Measurements from ENCODE around the gene ABAT.

ABAT gene

GRCh38 chr16:8674413-8675022, at the start of gene ABAT:
TSS of gene ABAT (plus strand) at chr16:8674617. CDS start at chr16:8735740, 61,123 bp downstream.
- DNase-seq (ENCODE audit: low read depth), result peak; percentile 84

- DNase-seq (ENCODE audit: low read depth), result no peak
Measured at GRCh38 chr16:8625491-8626087, 48.8 kb upstream of the ABAT start.

GRCh38 chr16:8626946-8627345, 47.5 kb upstream of the ABAT start:
- DNase-seq (ENCODE audit: low read depth), result no peak

- no peak for DNase-seq (ENCODE audit: low read depth)
Measured at GRCh38 chr16:8627456-8627855, 47.0 kb upstream of the ABAT start.

GRCh38 chr16:8628981-8629725, 45.3 kb upstream of the ABAT start:
- DNase-seq (ENCODE audit: low read depth), result no peak

- no peak for DNase-seq (ENCODE audit: low read depth)
Measured at GRCh38 chr16:8630255-8630953, 44.0 kb upstream of the ABAT start.

- DNase-seq (ENCODE audit: low read depth), result no peak
Measured at GRCh38 chr16:8631373-8631772, 43.0 kb upstream of the ABAT start.

GRCh38 chr16:8631818-8632465, 42.5 kb upstream of the ABAT start:
- no peak for DNase-seq (ENCODE audit: low read depth)

GRCh38 chr16:8632675-8633182, 41.7 kb upstream of the ABAT start:
- DNase-seq (ENCODE audit: low read depth), result no peak

- peak; percentile 8 for DNase-seq (ENCODE audit: low read depth)
Measured at GRCh38 chr16:8634991-8635736, 39.3 kb upstream of the ABAT start.

GRCh38 chr16:8639694-8640093, 34.7 kb upstream of the ABAT start:
- no peak for DNase-seq (ENCODE audit: low read depth)

- DNase-seq (ENCODE audit: low read depth), result no peak
Measured at GRCh38 chr16:8641671-8642070, 32.7 kb upstream of the ABAT start.

GRCh38 chr16:8642146-8642545, 32.3 kb upstream of the ABAT start:
- DNase-seq (ENCODE audit: low read depth), result no peak

GRCh38 chr16:8644211-8645140, 29.9 kb upstream of the ABAT start:
- DNase-seq (ENCODE audit: low read depth), result no peak

- DNase-seq (ENCODE audit: low read depth), result no peak
Measured at GRCh38 chr16:8645141-8645521, 29.3 kb upstream of the ABAT start.

- no peak for DNase-seq (ENCODE audit: low read depth)
Measured at GRCh38 chr16:8645831-8646230, 28.6 kb upstream of the ABAT start.

GRCh38 chr16:8646326-8647053, 27.9 kb upstream of the ABAT start:
- DNase-seq (ENCODE audit: low read depth), result no peak

- DNase-seq (ENCODE audit: low read depth), result no peak
Measured at GRCh38 chr16:8647721-8648318, 26.6 kb upstream of the ABAT start.

- no peak for DNase-seq (ENCODE audit: low read depth)
Measured at GRCh38 chr16:8648877-8649276, 25.5 kb upstream of the ABAT start.
